PC-9 (cell line): ENCODE data around the gene OR2A1.
A peak's percentile ranks its signal among the peaks of the same experiment; 100 is the strongest.
"Not testable (repeated sequence)": the region's sequence is repeated elsewhere in the genome, so short reads cannot be mapped to it uniquely, and the experiment has no call there.

ENCODE experiments used
- CTCF ChIP-seq: fragments of 200-600 bp; sonication (generic); conservative IDR thresholded peaks from 2 replicates; pipeline ENCODE4 v1.6.1; 2017; ENCODE audit warnings: mixed run types, antibody characterized with exemption, mild to moderate bottlenecking, moderate library complexity
- EZH2 ChIP-seq: fragments of 200-600 bp; sonication (generic); IDR thresholded peaks from 2 replicates; pipeline ENCODE4 v1.8.0; 2017; ENCODE audit warnings: antibody characterized with exemption, low read depth

- peak; percentile 38; the same call in 1 of the 2 replicates for TF ChIP-seq CTCF
- not testable (repeated sequence) for TF ChIP-seq EZH2
Measured at GRCh38 chr7:144331221-144331995, 19.2 kb downstream of the OR2A1 start.
